HG02943 (cell line): ENCODE data around the gene INPP5J.
"Not testable (repeated sequence)": the region's sequence is repeated elsewhere in the genome, so short reads cannot be mapped to it uniquely, and the experiment has no call there.

Experiments used
- ATAC-seq: cut with Tn5 transposase; IDR thresholded peaks from one replicate; pipeline ENCODE4 v1.9.1; 2021; ENCODE audit warnings: mild to moderate bottlenecking, low read depth, moderate library complexity; ENCODE audit not compliant: unreplicated experiment

INPP5J gene, protein sequence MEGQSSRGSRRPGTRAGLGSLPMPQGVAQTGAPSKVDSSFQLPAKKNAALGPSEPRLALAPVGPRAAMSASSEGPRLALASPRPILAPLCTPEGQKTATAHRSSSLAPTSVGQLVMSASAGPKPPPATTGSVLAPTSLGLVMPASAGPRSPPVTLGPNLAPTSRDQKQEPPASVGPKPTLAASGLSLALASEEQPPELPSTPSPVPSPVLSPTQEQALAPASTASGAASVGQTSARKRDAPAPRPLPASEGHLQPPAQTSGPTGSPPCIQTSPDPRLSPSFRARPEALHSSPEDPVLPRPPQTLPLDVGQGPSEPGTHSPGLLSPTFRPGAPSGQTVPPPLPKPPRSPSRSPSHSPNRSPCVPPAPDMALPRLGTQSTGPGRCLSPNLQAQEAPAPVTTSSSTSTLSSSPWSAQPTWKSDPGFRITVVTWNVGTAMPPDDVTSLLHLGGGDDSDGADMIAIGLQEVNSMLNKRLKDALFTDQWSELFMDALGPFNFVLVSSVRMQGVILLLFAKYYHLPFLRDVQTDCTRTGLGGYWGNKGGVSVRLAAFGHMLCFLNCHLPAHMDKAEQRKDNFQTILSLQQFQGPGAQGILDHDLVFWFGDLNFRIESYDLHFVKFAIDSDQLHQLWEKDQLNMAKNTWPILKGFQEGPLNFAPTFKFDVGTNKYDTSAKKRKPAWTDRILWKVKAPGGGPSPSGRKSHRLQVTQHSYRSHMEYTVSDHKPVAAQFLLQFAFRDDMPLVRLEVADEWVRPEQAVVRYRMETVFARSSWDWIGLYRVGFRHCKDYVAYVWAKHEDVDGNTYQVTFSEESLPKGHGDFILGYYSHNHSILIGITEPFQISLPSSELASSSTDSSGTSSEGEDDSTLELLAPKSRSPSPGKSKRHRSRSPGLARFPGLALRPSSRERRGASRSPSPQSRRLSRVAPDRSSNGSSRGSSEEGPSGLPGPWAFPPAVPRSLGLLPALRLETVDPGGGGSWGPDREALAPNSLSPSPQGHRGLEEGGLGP

DNA sequence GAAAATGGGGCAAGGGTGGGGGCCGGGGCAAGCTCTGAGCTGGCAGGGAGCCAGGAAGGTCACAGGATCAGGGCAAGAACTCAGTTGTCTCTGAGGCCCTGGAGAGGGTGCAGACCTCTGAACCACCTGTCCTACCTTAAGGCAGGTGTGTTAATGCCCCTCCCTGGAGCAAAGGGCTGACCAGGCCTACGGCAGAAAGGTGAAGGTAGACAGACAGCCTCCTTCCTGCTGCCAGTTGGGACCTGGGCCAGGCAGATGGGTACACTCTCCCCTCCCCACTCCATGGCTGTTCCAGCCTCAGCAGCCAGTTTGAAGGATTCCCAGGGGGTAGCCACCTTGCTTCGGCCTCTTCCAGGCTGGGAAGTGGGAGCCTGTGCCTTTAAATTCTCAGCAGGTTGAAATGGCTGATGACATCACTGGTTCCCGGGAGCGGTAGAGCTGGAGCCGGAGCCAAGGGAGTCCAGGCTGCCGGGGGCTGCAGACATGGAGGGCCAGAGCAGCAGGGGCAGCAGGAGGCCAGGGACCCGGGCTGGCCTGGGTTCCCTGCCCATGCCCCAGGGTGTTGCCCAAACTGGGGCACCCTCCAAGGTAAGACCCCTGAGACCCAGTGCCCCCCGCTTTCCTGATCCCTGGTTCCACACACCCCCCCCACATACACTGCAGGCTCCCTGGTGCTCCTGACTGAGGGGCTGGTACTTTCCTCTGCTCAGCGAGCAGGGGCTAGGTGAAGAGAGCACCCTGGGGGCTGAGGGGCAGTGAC is at the start of gene INPP5J:
INPP5J (plus strand) TSS at position 435 of the 760 bp plus-strand sequence; CDS start at position 484, 49 bp downstream.
- no peak for ATAC-seq

DNA sequence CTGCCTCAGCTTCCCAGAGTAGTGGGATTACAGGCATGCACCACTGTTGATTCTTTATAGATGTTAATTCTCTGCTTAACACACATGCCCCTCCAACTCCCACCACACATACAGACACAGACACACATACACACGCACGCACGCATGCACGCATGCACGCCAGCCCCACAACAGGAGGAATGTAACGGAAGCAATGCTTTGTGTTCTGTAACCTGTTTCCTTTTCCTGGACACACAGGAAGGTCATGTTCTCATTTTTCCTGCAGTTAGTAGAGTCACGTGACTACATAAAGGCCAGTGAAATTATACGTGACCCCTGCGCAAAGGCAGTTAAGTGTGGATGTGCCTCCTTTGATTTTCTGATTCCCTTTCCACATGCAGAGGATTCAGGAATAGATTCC is 49.6 kb upstream of the INPP5J start:
- ATAC-seq, result not testable (repeated sequence)

DNA sequence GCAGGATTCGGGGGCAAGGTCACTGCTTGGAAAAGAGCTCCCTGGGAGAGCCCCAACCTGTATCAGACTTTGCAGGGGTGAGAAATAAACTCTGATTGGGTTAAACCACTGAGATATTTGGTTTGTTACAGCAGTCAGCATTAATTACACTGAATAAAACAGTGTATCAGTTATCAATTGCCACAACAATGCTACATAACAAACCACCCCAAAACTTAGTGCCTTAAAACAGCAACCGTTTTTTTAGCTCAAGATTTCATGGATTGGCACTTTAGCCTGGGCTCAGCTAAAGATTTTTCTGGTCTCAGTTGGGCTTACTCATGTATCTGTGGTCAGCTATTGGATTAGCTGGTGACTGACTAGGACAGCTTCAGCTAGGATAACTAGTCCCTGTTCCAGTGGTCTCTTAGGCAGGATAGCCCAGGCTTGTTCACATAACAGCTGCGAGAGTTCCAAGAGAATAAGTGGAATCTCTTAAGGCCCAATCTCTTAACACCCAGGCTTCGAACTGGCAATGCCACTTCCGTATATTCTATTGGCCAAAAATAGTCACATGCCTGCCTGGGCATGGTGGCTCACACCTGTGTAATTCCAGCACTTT is 49.1 kb upstream of the INPP5J start:
- not testable (repeated sequence) for ATAC-seq

DNA sequence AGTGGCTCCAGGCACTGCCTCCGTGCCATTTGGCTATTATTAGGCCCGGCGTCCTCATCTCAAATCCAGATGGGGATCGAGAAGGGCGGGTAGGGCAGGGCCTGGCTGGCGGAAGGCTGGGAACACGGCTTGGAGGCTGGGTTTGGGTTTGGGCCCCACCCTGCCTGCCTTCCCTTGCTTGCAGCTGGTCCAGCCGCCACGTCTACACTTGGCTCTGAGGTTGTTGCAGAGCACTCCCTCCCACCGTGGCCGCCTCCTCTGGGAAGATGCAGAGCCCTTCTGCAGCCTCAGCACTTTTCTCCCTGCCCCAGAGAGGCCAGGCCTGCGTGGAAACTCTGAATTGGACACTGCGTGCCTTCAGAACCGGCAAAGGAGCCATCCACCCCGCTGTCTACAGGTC is 46.8 kb upstream of the INPP5J start:
- ATAC-seq, result no peak

DNA sequence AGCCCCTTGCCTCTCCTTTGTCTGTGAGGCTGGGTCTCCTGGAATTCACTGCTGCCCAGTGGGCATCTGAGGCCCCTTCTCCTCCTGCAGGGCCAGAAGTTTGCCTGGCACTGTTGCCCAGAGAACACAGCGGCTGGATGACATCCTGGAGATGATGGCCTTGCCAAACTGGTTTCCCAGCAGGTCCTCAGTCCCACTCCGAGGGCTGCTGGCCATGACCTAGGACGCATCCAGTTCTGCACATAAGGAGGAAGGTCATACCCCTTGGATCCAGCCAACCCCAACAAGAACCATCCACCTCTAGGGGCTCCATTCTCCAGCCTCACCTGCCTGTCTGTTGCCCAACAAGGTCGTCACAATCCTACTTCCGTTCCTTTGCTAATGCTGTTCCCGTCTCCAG is 45.1 kb upstream of the INPP5J start:
- no peak for ATAC-seq

DNA sequence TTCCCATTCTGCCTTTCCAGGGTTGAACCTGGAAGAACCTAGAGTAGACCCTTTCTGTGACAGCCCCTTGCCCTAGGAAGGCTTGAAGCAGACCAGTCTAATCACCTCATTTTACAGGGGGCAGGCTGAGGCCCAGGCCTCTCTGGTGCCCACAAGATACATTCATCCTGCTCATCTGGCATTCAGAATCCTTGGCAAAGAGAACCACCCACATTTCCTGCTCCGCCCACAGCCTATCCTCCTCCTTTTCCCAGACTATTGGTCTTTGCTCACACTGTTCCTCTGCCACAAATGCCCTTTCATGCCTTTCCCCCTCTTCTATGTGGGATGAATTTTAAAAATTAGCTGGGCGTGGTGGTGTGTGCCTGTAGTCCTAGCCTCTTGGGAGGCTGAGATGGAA is 44.4 kb upstream of the INPP5J start:
- not testable (repeated sequence) for ATAC-seq

DNA sequence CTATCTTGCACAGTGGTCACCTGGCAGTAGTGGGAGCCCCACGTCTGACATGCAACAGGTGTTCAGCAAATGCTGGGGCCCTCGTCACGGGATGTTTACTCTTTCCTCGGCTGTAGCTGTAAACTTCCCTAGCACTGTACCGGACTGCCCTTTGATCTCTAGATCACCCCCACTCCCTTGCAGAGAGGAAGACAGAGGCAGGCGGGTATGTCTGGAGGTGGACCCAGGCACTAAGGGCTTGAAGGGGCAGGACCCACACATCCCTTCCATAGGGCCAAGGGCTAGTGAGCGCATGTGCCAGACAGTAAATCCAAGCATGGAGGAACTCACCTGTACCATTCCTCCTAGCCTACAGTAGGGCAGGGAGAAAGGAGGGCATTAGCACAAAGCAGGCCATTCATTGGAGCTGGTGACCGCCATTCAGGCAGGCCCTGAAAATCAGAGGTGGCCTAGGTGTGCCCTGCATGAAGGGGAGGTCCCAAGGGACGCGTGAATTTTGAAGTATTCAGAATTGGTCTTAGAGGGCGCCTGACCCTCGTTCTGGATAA is 43.6 kb upstream of the INPP5J start:
- ATAC-seq, result no peak

DNA sequence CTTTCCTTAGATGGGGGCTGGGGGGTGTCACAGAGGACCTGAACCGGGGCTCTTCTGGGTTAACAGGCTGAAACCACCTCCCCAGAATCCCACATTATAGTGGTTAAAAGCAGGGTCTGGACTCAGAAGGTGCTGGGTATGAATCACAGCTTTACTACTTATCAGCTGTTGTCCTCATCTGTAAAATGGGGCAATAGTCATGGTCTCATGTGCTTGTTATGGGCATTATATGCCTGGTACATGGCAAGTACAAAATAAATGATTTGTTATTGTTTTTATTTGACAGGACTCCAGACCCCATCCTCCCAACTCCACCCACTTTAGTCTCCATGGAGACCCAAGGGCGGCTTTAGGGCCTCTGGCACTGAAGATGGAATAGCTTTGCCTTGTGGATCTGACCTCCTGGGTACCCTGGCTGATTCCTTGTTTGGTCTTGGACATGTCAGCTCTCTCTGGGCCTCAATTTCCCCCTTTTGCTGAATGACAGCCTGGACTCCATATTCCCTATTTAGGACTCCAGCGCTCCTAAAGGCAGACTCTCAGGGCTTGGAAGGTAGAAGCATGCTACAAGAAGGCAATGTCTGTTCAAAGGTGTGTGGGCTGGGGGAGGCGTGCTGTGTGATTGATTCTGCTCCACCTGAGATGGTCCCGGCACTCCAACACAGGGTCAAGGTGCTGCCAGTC is 42.5 kb upstream of the INPP5J start:
- ATAC-seq, result no peak

DNA sequence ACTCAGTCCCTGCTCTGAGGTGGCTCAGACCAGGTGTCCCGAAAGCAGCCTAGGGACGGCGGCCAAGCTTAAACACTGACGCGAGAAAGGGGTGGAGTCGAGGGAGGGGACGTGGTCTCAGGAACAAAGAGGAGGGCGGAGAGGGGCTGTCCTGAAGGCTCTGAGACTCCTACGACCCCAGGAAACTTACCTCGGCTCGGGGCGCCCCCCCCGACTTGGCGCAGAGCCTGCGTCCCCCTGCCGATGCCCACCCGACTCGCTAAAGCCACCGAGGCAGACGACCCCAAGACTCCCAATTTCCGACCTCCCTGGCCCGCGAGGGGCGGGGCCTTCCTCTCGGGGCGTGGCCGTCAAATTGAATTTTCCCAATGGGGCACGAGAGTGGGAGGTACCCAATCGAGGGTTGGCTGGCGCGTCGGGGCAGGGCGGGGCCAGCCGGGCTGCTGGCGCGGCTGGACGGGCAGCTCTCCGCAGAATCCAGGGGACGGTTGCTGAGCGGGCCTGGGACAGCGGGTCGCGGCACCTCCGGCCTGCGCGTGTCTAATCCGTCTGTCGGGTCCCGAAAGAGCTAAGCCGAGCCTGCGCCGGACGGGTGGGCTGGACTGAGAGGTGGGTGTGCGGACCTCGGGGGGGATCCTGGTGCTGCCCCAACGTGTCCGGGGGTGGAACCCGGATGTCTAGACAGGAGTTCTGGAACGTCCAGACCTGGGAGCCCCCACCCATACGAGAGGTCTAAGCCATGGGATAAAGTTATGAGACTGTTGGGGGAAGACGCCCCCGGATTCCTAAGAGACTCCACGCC is 41.7 kb upstream of the INPP5J start, which contains the start of gene SMTN:
SMTN (plus strand) TSS at position 471 of the 802 bp plus-strand sequence. CDS start 1,941 bp downstream, outside the sequence.
- peak; percentile 49 for ATAC-seq

DNA sequence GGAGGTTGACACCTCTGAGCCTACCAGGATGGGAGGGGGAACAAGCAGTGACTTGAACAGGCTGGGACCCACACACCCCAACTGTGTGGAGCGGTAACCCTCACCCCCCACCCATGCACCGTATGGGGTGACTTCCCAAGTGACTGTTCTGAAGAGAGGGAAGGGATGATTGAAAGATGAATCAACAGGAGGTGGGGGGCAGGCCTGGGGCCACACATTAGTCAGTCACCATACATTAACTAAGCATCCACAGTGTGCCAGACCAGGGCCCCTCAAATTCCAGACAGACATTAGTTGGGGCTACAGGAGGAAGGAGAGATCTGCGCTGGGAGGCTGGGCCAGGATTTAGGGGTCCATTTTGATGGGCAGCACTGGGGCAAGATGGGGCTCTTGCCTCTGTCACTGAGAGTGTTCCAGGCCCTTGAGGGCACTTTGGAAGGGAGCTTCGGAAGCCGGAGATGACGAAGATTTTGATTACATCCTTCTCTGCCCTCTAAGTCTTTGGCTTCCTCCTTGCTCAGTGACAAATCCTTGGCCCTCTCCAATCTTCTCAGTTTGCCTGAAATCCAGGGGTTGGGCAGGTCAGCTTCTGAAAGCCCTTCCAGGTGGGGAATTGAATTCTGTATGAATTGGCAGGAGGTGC is 40.7 kb upstream of the INPP5J start:
- no peak for ATAC-seq

DNA sequence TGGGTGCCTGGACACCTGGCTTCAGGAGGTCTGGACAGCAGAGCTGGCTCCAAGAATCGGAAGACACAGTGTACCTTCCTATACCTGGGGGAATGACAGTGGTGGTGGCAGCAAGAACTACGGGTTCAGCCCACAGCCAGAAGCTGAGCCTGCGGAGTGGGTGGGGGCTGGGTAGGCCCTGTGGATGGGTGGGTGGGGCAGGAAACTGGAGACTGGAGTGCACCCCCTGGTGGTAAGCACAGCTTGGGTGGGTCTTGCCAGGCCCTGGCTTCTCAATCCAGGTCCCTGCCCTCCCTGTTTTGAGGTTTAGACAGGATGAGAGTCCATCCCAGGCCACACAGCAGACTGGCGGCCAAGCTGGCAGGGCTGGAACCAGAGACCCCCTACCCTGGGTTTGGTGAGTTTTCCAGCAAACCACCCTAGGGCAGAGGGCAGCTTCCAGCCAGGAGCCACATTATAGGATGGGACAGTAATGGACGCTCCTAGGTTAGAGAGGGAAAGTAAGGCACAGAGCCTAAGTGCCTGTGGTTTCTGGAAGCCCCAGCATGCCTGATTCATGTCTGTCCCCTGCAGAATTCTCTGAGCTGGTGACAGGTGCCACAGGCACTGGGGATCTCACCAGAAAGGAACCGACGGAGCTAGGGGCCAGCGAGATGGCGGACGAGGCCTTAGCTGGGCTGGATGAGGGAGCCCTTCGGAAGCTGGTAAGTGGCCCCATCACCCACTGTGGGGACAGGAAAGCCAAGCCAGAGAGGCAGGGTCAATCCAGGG is 40.0 kb upstream of the INPP5J start:
- ATAC-seq, result no peak

DNA sequence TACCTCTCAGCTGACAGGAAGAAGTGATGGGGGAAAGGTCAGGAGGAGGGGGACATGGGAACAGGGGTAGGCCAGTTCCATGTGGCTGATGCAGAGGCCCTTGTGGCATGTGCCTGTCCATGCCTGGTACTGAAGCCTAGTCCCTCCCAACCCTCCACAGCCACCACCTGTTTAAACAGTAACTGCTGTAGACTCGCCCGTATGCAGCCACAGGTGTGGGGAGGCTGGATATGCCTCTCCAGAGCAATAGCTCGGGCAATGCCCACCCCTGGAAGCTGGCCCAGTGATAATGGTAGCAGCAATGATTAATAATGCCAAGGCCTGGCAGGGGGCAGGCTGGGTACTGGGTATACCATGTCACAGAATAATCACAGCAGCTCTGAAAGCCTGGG is 39.4 kb upstream of the INPP5J start:
- ATAC-seq, result no peak

DNA sequence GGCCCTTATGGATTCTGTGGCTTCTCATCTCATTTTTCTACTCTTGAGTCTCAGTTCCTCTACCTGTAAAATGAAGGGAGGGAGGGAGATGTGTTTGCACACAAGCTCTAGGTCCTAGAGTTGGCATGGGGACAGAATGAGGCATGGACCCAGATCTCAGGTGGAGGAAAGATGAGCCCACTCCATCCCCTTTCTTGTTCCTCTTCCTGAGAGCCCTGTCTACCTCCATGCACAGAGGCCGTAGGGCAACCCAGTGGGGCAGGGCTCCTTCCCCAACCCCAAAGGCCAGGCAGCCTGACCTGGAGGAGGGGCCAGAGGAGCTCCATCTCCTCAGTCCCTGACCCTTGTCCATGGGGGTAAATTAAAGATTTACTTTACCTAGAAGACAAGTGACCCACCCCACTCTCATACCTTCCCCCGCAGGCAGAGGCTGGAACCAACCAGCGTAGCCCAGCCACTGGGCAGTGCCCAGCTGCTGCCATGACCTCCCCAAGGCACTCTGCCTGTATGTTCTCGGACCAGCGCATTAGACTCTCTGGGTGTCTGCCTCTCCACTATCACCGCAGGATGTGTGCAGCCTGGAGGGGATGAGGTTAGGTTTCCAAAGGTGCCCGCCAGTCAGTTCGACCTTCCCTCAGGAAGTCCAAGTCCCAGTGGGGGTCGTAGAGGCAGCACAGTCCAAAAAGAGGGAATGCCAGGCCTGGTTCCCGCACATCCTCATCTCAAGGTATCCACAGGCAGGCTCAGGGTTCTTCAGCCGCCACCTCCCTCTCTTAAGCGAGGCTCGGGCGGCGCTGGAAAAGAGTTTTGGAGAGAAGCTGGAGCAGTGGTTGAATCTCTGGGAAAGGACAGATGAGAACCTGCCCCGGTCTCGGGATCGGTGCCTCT is 38.6 kb upstream of the INPP5J start:
- no peak for ATAC-seq

DNA sequence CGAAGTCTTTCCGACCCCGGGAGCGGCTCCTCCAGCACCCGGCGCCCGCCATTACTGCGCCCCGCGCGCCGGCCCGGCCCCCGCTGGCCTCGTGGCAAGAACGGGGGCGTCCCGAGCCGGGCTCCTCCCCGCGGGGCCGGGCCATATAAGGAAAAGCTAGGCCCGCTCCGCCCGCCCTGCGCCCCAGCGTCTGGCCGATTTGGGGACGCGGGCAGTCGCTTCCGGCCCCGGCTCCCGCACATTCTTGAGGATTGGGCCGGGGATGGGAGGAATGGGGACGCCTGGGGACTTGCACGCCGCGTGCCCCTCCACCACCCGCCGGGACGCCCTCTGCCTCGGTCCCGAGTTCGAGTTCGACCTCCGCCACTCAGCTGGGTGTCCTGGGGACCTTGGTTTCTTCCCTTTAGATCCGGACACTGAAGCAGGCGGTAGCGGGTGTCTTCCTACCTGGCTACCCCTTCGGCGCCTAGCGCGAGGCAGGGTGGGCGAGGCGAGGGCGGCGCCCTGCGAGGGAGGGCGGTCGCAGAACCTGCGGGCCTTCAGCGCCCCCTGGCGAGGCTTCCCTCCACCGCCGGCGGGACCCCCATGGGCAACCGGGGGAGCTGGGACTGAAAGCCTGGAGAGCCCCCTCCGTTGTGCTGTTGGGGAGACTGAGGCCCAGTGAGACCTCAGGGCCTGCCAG is 37.8 kb upstream of the INPP5J start:
- peak; percentile 45 for ATAC-seq

DNA sequence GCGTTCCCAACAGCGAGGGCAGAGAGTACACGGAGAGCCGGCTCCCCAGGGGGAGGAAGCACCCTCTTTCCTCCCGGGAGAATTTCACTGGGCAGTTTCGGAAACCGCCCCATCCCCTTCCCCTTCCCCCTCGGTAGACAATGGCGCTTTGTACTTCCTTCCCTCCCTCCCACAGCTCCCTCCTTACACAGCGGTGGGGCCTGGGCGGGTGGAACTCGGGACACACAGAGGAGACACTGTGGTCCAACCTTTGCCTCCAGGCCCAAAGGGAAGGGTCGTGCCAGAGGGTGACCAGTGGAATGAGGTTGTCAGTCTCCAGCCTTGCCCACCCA is 37.3 kb upstream of the INPP5J start:
- no peak for ATAC-seq

DNA sequence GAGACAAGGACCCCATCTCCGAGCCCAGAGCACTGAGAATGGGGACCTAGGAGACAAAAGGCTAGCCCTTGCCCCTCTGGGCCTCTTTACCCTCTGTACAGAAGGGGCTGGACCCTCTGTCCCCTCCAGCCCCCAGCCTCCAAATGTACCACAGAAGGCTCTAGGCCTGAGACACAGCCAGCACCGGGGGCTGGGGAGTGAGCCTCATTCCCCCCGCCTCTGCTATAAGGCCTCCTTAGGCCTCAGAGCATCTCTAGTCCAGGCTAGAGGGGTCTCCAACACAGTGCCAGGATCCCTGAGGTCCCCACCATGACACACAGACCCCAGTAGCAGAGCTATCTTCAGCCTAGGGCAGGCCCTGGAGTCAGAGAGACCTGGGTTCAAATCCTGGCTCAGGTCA is 36.8 kb upstream of the INPP5J start:
- ATAC-seq, result no peak
